Colonic mucosa (tissue), 4 donors: Measurements from ENCODE around the gene ACVR1. TPM values are rescaled to one million over a fixed set of nuclear protein-coding genes. Genes with fewer than 3 reads are reported as not detected.

Source experiments
- DNase-seq: peaks from one replicate; pipeline ENCODE4 v3.0.0-alpha.2; 2020
- H3K27ac ChIP-seq: fragments of 200-600 bp; one replicate; pipeline ENCODE4 v1.8.0; 2021
- H3K27me3 ChIP-seq: fragments of 200-600 bp; one replicate; pipeline ENCODE4 v1.8.0; 2021
- H3K36me3 ChIP-seq: fragments of 200-600 bp; one replicate; pipeline ENCODE4 v1.8.0; 2021
- H3K4me1 ChIP-seq: fragments of 200-600 bp; one replicate; pipeline ENCODE4 v1.8.0; 2021; ENCODE audit warnings: mild to moderate bottlenecking
- H3K4me3 ChIP-seq: fragments of 200-600 bp; one replicate; pipeline ENCODE4 v1.8.0; 2021
- H3K9ac ChIP-seq, 2 donors: one replicate each; pipeline ENCODE4 v1.7.0; 2013; ENCODE audit warnings: control low read depth in 2 of 2, low read depth in 2 of 2, low read length in 2 of 2
- H3K9me3 ChIP-seq: fragments of 200-600 bp; one replicate; pipeline ENCODE4 v1.8.0; 2021
- CTCF ChIP-seq: fragments of 200-600 bp; IDR thresholded peaks from one replicate; pipeline ENCODE4 v1.8.0; 2022; ENCODE audit warnings: antibody characterized with exemption, mild to moderate bottlenecking
- intact Hi-C: fragments of 100-400 bp; cut with DNase I; formaldehyde crosslinking; loops from one replicate; pipeline ENCODE4 v1.14.1; 2022
- total RNA-seq, 2 donors: library from RNA; stranded (reverse); fragmentation: NEBNext Ultra II Directional in 1 of 2; extraction: Animal tissue kit (Norgen Biotek cat#: 25700) in 1 of 2; gene quantifications; one replicate each; pipeline ENCODE4 v1.2.1, GENCODE V29; 2021
- donor health status: healthy.
- donor health status: DM: no; HTN: no; CAD: no.
- donor health status: DM: no; HTN: no; CAD: no.

Gene ACVR1
- total RNA-seq, 2 donors from 2014 or later: 15.8 to 18.0 TPM

GRCh38 chr2:157920736-157921135 is 44.6 kb upstream of the ACVR1 start:
- Histone ChIP-seq H3K9ac (no peak overlapping the region), H3K4me1 (no peaks in the 10 kb centered on the region), H3K27me3 (no peaks in the 10 kb centered on the region), H3K27ac (no peak overlapping the region), H3K4me3 (no peak overlapping the region), H3K9me3 (no peaks in the 10 kb centered on the region), H3K36me3 (no peaks in the 10 kb centered on the region)
- intact Hi-C loops: no loop called here
- TF ChIP-seq CTCF: no peak
- no peak for DNase-seq

- no peaks in the 10 kb centered on the region for H3K36me3 ChIP-seq
- intact Hi-C loops: no loop called here
- no peak for TF ChIP-seq CTCF
These were observed 43.1 kb upstream of the ACVR1 start for GRCh38 chr2:157919181-157919580.

GRCh38 chr2:157918319-157918718 is 42.2 kb upstream of the ACVR1 start:
- Histone ChIP-seq H3K27ac (no peak overlapping the region), H3K4me3 (no peak overlapping the region), H3K36me3 (no peaks in the 10 kb centered on the region), H3K9me3 (no peaks in the 10 kb centered on the region), H3K9ac (no peak overlapping the region), H3K4me1 (no peaks in the 10 kb centered on the region), H3K27me3 (no peaks in the 10 kb centered on the region)
- TF ChIP-seq CTCF: no peak
- DNase-seq: no peak
- intact Hi-C loops: no loop called here

More at GRCh38 chr2:157919181-157919580, 43.1 kb upstream of the ACVR1 start:
- no peak overlapping the region for H3K4me3 ChIP-seq
- H3K27me3 ChIP-seq: no peaks in the 10 kb centered on the region
- DNase-seq: no peak
- H3K4me1 ChIP-seq: no peaks in the 10 kb centered on the region
- no peaks in the 10 kb centered on the region for H3K9me3 ChIP-seq
- H3K9ac ChIP-seq: no peak overlapping the region
- H3K27ac ChIP-seq: no peak overlapping the region

- intact Hi-C loops: no loop called here
- H3K4me3 ChIP-seq: no peak overlapping the region
- no peaks in the 10 kb centered on the region for H3K27me3 ChIP-seq
- no peaks in the 10 kb centered on the region for H3K36me3 ChIP-seq
- no peak overlapping the region for H3K27ac ChIP-seq
- DNase-seq: no peak
- H3K4me1 ChIP-seq: no peaks in the 10 kb centered on the region
- H3K9me3 ChIP-seq: no peaks in the 10 kb centered on the region
- TF ChIP-seq CTCF: no peak
- no peak overlapping the region for H3K9ac ChIP-seq
These were observed 35.6 kb upstream of the ACVR1 start for GRCh38 chr2:157911750-157912149.

GRCh38 chr2:157911246-157911645 is 35.1 kb upstream of the ACVR1 start:
- H3K9ac ChIP-seq: no peak overlapping the region
- no peaks in the 10 kb centered on the region for H3K4me1 ChIP-seq
- no peak overlapping the region for H3K27ac ChIP-seq
- H3K4me3 ChIP-seq: no peak overlapping the region
- H3K9me3 ChIP-seq: no peaks in the 10 kb centered on the region
- DNase-seq: no peak
- no peak for TF ChIP-seq CTCF
- H3K36me3 ChIP-seq: no peaks in the 10 kb centered on the region
- no peaks in the 10 kb centered on the region for H3K27me3 ChIP-seq
- intact Hi-C loops: no loop called here

- DNase-seq: no peak
- Histone ChIP-seq H3K4me1 (no peaks in the 10 kb centered on the region), H3K9me3 (no peaks in the 10 kb centered on the region), H3K27me3 (no peaks in the 10 kb centered on the region), H3K36me3 (no peaks in the 10 kb centered on the region), H3K27ac (no peak overlapping the region), H3K4me3 (no peak overlapping the region), H3K9ac (no peak overlapping the region)
- TF ChIP-seq CTCF: no peak
- intact Hi-C loops: no loop called here
These were observed 29.0 kb upstream of the ACVR1 start for GRCh38 chr2:157905092-157905491.
